Activated CD8-positive, alpha-beta memory T cell treated with anti-CD3 and anti-CD28 coated beads, Interleukin-2, amount 10 ng/mL, durations not matched to agents 7 days and 5 days (primary cell): ENCODE data around the gene B4GALT4. TPM values are rescaled to one million over a fixed set of nuclear protein-coding genes. Genes with fewer than 3 reads are reported as not detected.
"Not testable (repeated sequence)": the region's sequence is repeated elsewhere in the genome, so short reads cannot be mapped to it uniquely, and the experiment has no call there.

Source experiments
- ATAC-seq: fragments of 150-1000 bp; cut with Tn5 transposase; one replicate; pipeline ENCODE4 v1.10.0; 2021; ENCODE audit warnings: moderate library complexity
- CTCF ChIA-PET: fragments of 350-600 bp; sonication (Branson Sonifier 250); formaldehyde crosslinking; loops from one replicate; lab custom pipeline; 2021; ENCODE audit warnings: antibody characterized with exemption; lab: Charles Lee
- DNase-seq: peaks from one replicate; pipeline ENCODE4 v3.0.0-alpha.2; 2020
- H3K27ac Mint-ChIP-seq: one replicate; pipeline ENCODE4 v1.8.0; 2021; ENCODE audit warnings: mild to moderate bottlenecking, mixed read lengths
- H3K27me3 Mint-ChIP-seq: one replicate; pipeline ENCODE4 v1.8.0; 2021; ENCODE audit warnings: mixed read lengths
- H3K36me3 Mint-ChIP-seq: one replicate; pipeline ENCODE4 v1.8.0; 2021; ENCODE audit warnings: mild to moderate bottlenecking, mixed read lengths
- H3K4me1 Mint-ChIP-seq: one replicate; pipeline ENCODE4 v1.8.0; 2021; ENCODE audit warnings: mixed read lengths
- H3K4me3 Mint-ChIP-seq: one replicate; pipeline ENCODE4 v1.8.0; 2021; ENCODE audit warnings: mild to moderate bottlenecking, moderate library complexity, mixed read lengths
- H3K9me3 Mint-ChIP-seq: one replicate; pipeline ENCODE4 v1.8.0; 2022; ENCODE audit warnings: low read depth, mixed read lengths
- total RNA-seq, 2 experiments: library from RNA; stranded (reverse); gene quantifications; one replicate each; pipeline ENCODE4 v1.2.3, GENCODE V29; 2021

Gene B4GALT4, protein sequence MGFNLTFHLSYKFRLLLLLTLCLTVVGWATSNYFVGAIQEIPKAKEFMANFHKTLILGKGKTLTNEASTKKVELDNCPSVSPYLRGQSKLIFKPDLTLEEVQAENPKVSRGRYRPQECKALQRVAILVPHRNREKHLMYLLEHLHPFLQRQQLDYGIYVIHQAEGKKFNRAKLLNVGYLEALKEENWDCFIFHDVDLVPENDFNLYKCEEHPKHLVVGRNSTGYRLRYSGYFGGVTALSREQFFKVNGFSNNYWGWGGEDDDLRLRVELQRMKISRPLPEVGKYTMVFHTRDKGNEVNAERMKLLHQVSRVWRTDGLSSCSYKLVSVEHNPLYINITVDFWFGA
- 10 to 100 TPM in 1 of 2 experiments, 1 to 10 TPM in 1; 9.6 to 10.9 TPM for total RNA-seq

DNA sequence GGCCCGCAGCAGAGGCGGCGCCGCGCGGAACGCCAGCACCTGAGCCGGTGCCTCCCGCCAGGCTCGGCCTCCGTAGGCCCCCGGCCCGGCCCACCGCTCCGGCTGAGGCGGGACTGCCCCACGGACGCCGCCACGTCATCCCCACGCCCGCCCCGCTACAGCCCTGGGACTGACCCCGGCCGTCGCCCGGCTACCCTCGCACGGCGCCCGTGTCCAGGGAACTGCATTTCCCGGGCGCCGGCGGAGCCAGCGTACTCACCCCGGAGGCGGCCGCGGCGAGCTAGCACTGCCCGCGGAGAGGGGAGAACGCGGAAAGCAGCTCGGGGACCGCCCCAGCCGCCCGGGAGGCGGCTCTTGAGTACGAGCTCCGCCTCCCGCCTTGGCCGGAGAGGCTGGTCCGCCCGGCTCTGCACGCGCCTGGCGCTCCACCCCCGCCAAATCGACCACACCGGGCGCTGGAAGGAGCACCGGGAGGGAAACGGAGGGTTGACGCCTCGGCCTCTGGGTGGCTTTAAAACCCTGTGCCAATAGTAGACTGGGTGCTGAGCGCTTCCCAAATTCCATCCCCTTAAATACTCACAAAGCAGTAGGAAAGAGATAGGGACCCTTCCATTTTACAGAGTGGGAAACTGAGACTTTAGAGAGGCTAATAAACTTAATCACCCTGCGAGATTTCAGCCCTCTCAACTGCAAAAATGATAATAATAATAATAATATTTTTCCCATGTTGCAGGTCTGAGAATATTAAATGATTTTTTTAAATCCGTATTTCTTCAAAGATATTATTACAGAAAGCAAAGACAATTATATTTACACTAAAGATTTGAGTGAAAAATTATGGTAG lies at the start of gene B4GALT4:
TSS of gene B4GALT4 (minus strand) at position 288 of the 844 bp plus-strand sequence. CDS start 10,779 bp downstream, outside the sequence.
- Mint-ChIP-seq H3K36me3 (peaks cover 12% of the 10 kb centered on the region), H3K4me3 (peak within 1 kb of the TSS; percentile 75), H3K4me1 (peaks cover 39% of the 10 kb centered on the region), H3K9me3 (no peaks in the 10 kb centered on the region), H3K27ac (peak within 1 kb of the TSS; percentile 74), H3K27me3 (no peaks in the 10 kb centered on the region)
- DNase-seq (peak; percentile 85), ATAC-seq (peak; percentile 91)
- CTCF ChIA-PET, result interaction anchor here (0.6 to 4.0 kb wide), 44 partner anchors 9 to 464 kb away, joined by 3 to 47 read pairs (median 4); partner anchors contain the start of genes ARHGAP31, IGSF11, TEX55 and TMEM39A

- Mint-ChIP-seq H3K27me3 (peaks cover 44% of the 10 kb centered on the region), H3K9me3 (peaks cover 13% of the 10 kb centered on the region), H3K27ac (no peak overlapping the region), H3K36me3 (peaks cover 25% of the 10 kb centered on the region), H3K4me3 (no peak overlapping the region), H3K4me1 (peaks cover 15% of the 10 kb centered on the region)
- ATAC-seq (no peak), DNase-seq (no peak)
- CTCF ChIA-PET, result no interaction called here
These were observed 48.7 kb upstream of the B4GALT4 start for GRCh38 chr3:119289404-119289770.

- Mint-ChIP-seq H3K4me1 (peaks cover 15% of the 10 kb centered on the region), H3K4me3 (no peak overlapping the region), H3K36me3 (peaks cover 26% of the 10 kb centered on the region), H3K27me3 (peaks cover 44% of the 10 kb centered on the region), H3K9me3 (peaks cover 13% of the 10 kb centered on the region), H3K27ac (no peak overlapping the region)
- no peak for ATAC-seq
- CTCF ChIA-PET, result interaction anchor here (1.0 kb wide), 1 partner anchor 70 kb away, joined by 4 read pairs; no protein-coding TSS in a partner anchor
- DNase-seq, result no peak
These were observed 48.2 kb upstream of the B4GALT4 start for GRCh38 chr3:119288669-119289403.

- CTCF ChIA-PET, result no interaction called here
- Mint-ChIP-seq H3K9me3 (peaks cover 18% of the 10 kb centered on the region), H3K36me3 (peaks cover 16% of the 10 kb centered on the region), H3K4me1 (no peaks in the 10 kb centered on the region), H3K27ac (no peak overlapping the region), H3K4me3 (no peak overlapping the region), H3K27me3 (peaks cover 8% of the 10 kb centered on the region)
- no peak for DNase-seq
- ATAC-seq, result no peak
These were observed 39.0 kb upstream of the B4GALT4 start for GRCh38 chr3:119279584-119280243.

DNA sequence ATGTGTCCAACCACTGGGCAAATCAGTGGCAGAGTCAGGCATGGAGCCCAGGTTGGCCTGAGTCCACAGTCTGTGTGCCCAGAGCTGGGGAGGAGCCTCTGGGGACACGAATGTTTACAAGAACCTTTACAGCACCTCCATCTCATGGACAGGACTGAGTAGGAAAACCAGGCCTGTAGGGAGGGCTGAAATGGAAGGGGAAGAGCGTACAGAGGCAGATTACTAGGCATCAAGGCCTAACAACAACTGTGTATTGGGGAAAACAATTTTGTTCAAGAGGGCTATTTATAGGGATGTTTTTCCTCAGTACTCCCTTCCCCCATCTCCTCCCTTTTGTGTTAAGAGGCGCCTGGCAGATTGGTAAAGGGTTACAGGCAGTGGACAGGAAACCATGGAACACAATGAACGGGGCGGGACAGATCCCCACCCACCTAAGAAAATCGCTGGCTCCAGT lies 38.5 kb upstream of the B4GALT4 start:
- CTCF ChIA-PET, result no interaction called here

GRCh38 chr3:119276680-119277079 lies 36.0 kb upstream of the B4GALT4 start:
- no peak for DNase-seq
- Mint-ChIP-seq H3K4me3 (no peak overlapping the region), H3K4me1 (no peaks in the 10 kb centered on the region), H3K9me3 (peaks cover 4% of the 10 kb centered on the region), H3K27me3 (no peaks in the 10 kb centered on the region), H3K27ac (no peak overlapping the region), H3K36me3 (peaks cover 3% of the 10 kb centered on the region)
- CTCF ChIA-PET, result interaction anchor here (1.0 to 1.1 kb wide), 2 partner anchors 18 to 20 kb away, joined by 3 read pairs; no protein-coding TSS in a partner anchor
- no peak for ATAC-seq

More for the DNA sequence above, 38.5 kb upstream of the B4GALT4 start:
- Mint-ChIP-seq H3K27ac (no peak overlapping the region), H3K9me3 (peaks cover 18% of the 10 kb centered on the region), H3K27me3 (peaks cover 7% of the 10 kb centered on the region), H3K36me3 (peaks cover 16% of the 10 kb centered on the region), H3K4me1 (no peaks in the 10 kb centered on the region), H3K4me3 (no peak overlapping the region)
- DNase-seq (no peak), ATAC-seq (no peak)

DNA sequence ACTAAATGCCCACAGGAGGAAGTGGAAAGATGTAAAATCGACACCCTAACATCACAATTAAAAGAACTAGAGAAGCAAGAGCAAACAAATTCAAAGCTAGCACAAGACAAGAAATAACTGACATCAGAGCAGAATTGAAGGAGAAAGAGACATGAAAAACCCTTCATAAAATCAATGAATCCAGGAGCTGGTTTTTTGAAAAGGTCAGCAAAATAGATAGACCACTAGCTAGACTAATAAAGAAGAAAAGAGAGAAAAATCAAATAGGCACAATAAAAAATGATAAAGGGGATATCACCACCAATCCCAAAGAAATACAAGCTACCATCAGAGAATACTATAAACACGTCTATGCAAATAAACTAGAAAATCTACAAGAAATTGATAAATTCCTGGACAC lies 29.5 kb upstream of the B4GALT4 start:
- H3K4me3 Mint-ChIP-seq, ATAC-seq, DNase-seq, H3K4me1 Mint-ChIP-seq, H3K27ac Mint-ChIP-seq, H3K36me3 Mint-ChIP-seq: not testable (repeated sequence)
- peaks cover 26% of the 10 kb centered on the region for H3K27me3 Mint-ChIP-seq
- H3K9me3 Mint-ChIP-seq, result peaks cover 10% of the 10 kb centered on the region
- CTCF ChIA-PET, result interaction anchor here (1.1 kb wide), 1 partner anchor 90 kb away, joined by 3 read pairs; no protein-coding TSS in a partner anchor

GRCh38 chr3:119261055-119261454 lies 20.4 kb upstream of the B4GALT4 start:
- Mint-ChIP-seq H3K27ac (no peak overlapping the region), H3K36me3 (no peaks in the 10 kb centered on the region), H3K27me3 (peaks cover 13% of the 10 kb centered on the region), H3K9me3 (no peaks in the 10 kb centered on the region), H3K4me1 (no peaks in the 10 kb centered on the region), H3K4me3 (no peak overlapping the region)
- ATAC-seq (no peak), DNase-seq (no peak)
- CTCF ChIA-PET, result interaction anchor here (0.8 kb wide), 1 partner anchor 20 kb away, joined by 3 read pairs; no protein-coding TSS in a partner anchor

- H3K36me3 Mint-ChIP-seq, result no peaks in the 10 kb centered on the region
- peaks cover 10% of the 10 kb centered on the region for H3K27me3 Mint-ChIP-seq
- CTCF ChIA-PET, result no interaction called here
- no peak overlapping the region for H3K27ac Mint-ChIP-seq
- H3K4me1 Mint-ChIP-seq, result no peaks in the 10 kb centered on the region
- DNase-seq, result no peak
- ATAC-seq, result no peak
- H3K4me3 Mint-ChIP-seq, result no peak overlapping the region
- H3K9me3 Mint-ChIP-seq, result no peaks in the 10 kb centered on the region
These were observed 19.1 kb upstream of the B4GALT4 start for GRCh38 chr3:119259821-119260220.

DNA sequence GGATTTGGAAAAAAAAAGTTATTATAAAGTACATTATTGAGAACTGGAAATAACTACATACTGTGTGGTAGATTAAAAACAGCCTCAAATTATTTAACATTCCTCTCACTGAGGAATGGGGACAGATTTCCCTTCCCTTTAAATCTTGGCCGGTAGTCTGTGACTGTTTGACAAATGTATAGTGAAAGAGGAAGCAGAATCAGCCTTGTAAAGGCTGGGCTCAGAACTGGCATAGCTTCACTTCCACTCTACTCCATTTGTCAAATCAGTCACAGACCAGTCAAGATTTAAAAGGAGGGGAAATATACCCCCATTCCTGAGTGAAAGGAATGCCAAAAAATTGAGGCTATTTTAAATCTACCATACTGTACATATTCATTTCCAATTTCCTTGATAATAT lies 18.2 kb upstream of the B4GALT4 start:
- Mint-ChIP-seq H3K36me3 (no peaks in the 10 kb centered on the region), H3K27me3 (peaks cover 8% of the 10 kb centered on the region), H3K4me3 (no peak overlapping the region), H3K27ac (no peak overlapping the region), H3K9me3 (no peaks in the 10 kb centered on the region), H3K4me1 (no peaks in the 10 kb centered on the region)
- ATAC-seq (no peak), DNase-seq (no peak)
- CTCF ChIA-PET, result interaction anchor here (0.7 to 1.7 kb wide), 2 partner anchors 15 to 18 kb away, joined by 3 to 9 read pairs; partner anchors contain the start of gene B4GALT4

DNA sequence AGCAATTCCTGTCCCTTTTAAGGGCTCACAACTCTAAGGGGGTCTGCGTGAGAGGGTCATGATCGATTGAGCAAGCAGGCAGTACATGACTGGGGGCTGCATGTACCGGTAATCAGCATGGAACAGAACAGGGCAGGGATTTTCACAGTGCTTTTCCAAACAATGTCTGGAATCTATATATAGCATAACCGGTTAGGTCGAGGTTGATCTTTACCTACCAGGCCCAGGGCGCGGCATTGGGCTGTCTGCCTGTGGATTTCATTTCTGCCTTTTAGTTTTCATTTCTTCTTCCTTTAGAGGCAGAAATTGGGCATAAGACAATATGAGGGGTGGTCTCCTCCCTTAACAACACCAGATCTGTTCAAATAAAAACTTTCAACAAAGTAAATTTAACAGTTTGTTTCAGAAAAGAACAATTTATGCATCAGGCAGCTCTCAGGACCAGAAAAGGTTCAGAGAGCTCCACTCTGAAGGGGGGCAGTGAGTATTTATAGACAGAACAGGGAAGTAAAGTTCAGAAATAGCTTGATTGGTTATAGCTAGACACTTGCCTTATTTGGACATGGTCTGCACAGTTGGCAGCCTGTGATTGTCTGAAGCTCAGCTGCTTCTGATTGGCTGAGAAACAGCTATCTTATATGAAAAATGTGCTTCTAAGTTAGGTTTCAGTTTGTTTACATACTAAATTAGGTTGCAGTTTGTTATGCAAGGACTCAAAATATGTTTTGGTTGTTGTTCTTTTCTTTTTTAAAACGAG lies 17.2 kb upstream of the B4GALT4 start:
- no peak for ATAC-seq
- Mint-ChIP-seq H3K4me3 (no peak overlapping the region), H3K9me3 (no peaks in the 10 kb centered on the region), H3K27me3 (peaks cover 5% of the 10 kb centered on the region), H3K4me1 (no peaks in the 10 kb centered on the region), H3K27ac (no peak overlapping the region), H3K36me3 (no peaks in the 10 kb centered on the region)
- CTCF ChIA-PET, result interaction anchor here (1.2 to 1.7 kb wide), 2 partner anchors 11 to 16 kb away, joined by 3 to 9 read pairs; partner anchors contain the start of gene B4GALT4
- DNase-seq, result no peak

- H3K4me1 Mint-ChIP-seq, result no peaks in the 10 kb centered on the region
- DNase-seq, result no peak
- H3K27me3 Mint-ChIP-seq, result peaks cover 3% of the 10 kb centered on the region
- ATAC-seq, result no peak
- H3K36me3 Mint-ChIP-seq, result no peaks in the 10 kb centered on the region
- H3K4me3 Mint-ChIP-seq, result no peak overlapping the region
- no peaks in the 10 kb centered on the region for H3K9me3 Mint-ChIP-seq
- no peak overlapping the region for H3K27ac Mint-ChIP-seq
- CTCF ChIA-PET, result interaction anchor here (0.7 to 1.7 kb wide), 2 partner anchors 16 to 19 kb away, joined by 3 to 9 read pairs; partner anchors contain the start of gene B4GALT4
These were observed 16.4 kb upstream of the B4GALT4 start for GRCh38 chr3:119257111-119257510.
